ENCODE data around the gene TNXB.

TNXB gene

GRCh38 chr6:32149932-32150870 is 41.1 kb upstream of the TNXB start:
- no peaks in the 10 kb centered on the region; the same call in 1 of the 2 replicates for H3K27me3 ChIP-seq (ENCODE audit: insufficient read depth, low read length)
- no peak overlapping the region for H2AFZ ChIP-seq (ENCODE audit: low read length)
- H3K9me2 ChIP-seq (ENCODE audit: low read depth, low read length), result no peaks in the 10 kb centered on the region
- H3K27ac ChIP-seq (ENCODE audit: low read depth, low read length, poor library complexity, severe bottlenecking), result no peak overlapping the region
- H3K4me3 ChIP-seq (ENCODE audit: low read depth, low read length, poor library complexity, severe bottlenecking), result no peak overlapping the region
- no peak for TF ChIP-seq EZH2 (IDR thresholded peaks at IDR 0.05; ENCODE audit: borderline replicate concordance, low read length)
- TF ChIP-seq, protein P1, sequence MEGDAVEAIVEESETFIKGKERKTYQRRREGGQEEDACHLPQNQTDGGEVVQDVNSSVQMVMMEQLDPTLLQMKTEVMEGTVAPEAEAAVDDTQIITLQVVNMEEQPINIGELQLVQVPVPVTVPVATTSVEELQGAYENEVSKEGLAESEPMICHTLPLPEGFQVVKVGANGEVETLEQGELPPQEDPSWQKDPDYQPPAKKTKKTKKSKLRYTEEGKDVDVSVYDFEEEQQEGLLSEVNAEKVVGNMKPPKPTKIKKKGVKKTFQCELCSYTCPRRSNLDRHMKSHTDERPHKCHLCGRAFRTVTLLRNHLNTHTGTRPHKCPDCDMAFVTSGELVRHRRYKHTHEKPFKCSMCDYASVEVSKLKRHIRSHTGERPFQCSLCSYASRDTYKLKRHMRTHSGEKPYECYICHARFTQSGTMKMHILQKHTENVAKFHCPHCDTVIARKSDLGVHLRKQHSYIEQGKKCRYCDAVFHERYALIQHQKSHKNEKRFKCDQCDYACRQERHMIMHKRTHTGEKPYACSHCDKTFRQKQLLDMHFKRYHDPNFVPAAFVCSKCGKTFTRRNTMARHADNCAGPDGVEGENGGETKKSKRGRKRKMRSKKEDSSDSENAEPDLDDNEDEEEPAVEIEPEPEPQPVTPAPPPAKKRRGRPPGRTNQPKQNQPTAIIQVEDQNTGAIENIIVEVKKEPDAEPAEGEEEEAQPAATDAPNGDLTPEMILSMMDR (IDR thresholded peaks at IDR 0.05; ENCODE audit: low read length), result no peak
- H3K9ac ChIP-seq (ENCODE audit: low read length), result no peak overlapping the region
- H3K79me2 ChIP-seq (ENCODE audit: insufficient read depth, low read length), result no peaks in the 10 kb centered on the region
- 0 out of 2 replicates have a peak, but pooled peaks cover 4% of the 10 kb centered on the region for H3F3A ChIP-seq (ENCODE audit: insufficient read depth, low read length)
- no peaks in the 10 kb centered on the region for H3K36me3 ChIP-seq (ENCODE audit: insufficient read depth, low read length)
- H3K4me1 ChIP-seq (ENCODE audit: insufficient read depth, low read length, severe bottlenecking), result peaks cover 20% of the 10 kb centered on the region
- no peaks in the 10 kb centered on the region for H4K20me1 ChIP-seq (ENCODE audit: insufficient read depth, low read length)
- H3K9me3 ChIP-seq (ENCODE audit: low read length), result no peaks in the 10 kb centered on the region
- H3K4me2 ChIP-seq (ENCODE audit: low read length), result no peak overlapping the region

DNA sequence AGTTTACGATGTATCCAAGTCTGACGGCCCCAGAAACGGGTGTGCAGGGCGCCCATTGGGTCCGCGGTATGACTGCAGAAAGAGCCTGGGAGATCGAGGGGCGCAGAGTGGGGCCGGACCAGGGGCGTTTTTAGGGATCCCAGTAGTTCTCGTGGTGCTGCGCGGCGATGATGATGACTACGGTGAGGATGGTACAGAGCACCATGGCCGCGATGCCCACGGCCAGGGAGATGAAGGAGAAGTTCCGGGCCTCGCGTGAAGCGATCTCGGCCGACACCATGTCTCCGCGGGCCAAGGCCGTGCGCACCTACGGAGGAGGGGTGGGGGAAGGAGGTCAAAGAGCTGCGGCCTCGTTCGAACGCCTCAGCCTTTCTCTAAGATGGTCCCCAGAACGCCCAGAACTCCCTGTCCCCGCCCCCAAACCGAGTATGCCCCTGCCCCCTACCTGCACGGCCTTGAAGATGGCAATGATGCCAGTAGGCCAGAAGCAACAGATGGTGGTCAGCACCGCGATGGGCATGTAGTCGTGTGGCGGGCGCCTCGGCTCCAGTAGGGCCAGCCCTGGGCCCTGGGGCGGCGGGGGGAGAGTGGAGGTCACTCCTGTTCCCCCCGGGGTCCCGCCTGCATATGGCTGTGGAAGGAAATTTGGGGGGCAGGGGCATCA is 40.1 kb upstream of the TNXB start:
- TF ChIP-seq, protein P1 (IDR thresholded peaks at IDR 0.05; ENCODE audit: low read length), result no peak
- no peak for TF ChIP-seq EZH2 (IDR thresholded peaks at IDR 0.05; ENCODE audit: borderline replicate concordance, low read length)
- no peak overlapping the region for H3K27ac ChIP-seq (ENCODE audit: low read depth, low read length, poor library complexity, severe bottlenecking)

DNA sequence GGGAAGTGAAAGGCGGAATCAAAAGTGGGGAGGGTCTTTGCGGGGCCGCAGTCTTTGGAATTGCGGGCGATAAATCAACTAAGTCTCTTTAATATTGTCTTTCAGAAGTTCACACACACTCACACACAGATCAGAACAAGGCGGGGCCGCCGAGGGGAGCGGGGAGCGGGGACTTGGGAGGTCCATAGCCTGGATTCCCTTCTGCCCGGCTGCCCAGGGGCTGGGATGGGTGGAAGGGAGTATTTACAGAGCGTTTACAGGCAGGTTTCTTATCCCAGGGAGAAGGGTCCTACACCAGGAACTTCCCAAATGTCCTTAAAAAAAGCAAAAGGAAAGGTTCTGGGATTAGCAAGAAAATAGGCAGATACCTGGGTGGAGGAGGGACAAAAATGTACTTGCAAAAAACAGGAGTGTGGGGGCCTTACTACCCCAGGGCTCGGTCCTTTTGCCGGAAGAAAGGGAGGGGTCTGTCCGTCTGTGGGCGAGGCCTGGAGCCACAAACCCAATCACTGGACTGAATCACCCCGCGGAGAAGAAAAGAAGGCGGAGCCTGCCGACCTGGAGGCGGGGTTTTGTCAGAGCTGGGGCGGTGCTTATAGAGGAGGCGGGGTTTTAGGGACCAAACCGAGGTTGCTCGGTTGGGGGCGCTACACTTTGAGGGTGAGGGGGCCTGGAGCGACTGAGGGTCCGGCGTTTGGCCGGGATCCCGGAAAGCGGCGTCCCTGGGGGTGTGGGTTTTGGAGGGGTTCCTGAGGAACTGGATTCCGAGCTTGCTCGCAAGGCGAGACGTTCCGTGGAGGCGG is 39.4 kb upstream of the TNXB start:
- Histone ChIP-seq H4K20me1 (ENCODE audit: insufficient read depth, low read length) (no peaks in the 10 kb centered on the region), H3K27ac (ENCODE audit: low read depth, low read length, poor library complexity, severe bottlenecking) (no peak overlapping the region), H3K9me3 (ENCODE audit: low read length) (no peaks in the 10 kb centered on the region), H3K9ac (ENCODE audit: low read length) (no peak overlapping the region), H3K4me2 (ENCODE audit: low read length) (no peak overlapping the region), H3K4me1 (ENCODE audit: insufficient read depth, low read length, severe bottlenecking) (peaks cover 9% of the 10 kb centered on the region), H3K36me3 (ENCODE audit: insufficient read depth, low read length) (no peaks in the 10 kb centered on the region), H3K4me3 (ENCODE audit: low read depth, low read length, poor library complexity, severe bottlenecking) (no peak overlapping the region), H3F3A (ENCODE audit: insufficient read depth, low read length) (0 out of 2 replicates have a peak, but pooled peaks cover 4% of the 10 kb centered on the region), H3K27me3 (ENCODE audit: insufficient read depth, low read length) (no peaks in the 10 kb centered on the region; the same call in 1 of the 2 replicates), H3K9me2 (ENCODE audit: low read depth, low read length) (no peaks in the 10 kb centered on the region), H3K79me2 (ENCODE audit: insufficient read depth, low read length) (no peaks in the 10 kb centered on the region), H2AFZ (ENCODE audit: low read length) (no peak overlapping the region)
- TF ChIP-seq EZH2 (IDR thresholded peaks at IDR 0.05; ENCODE audit: borderline replicate concordance, low read length), result no peak
- TF ChIP-seq, protein P1 (IDR thresholded peaks at IDR 0.05; ENCODE audit: low read length), result no peak

More for the DNA sequence above, 40.1 kb upstream of the TNXB start:
- Histone ChIP-seq H3K79me2 (ENCODE audit: insufficient read depth, low read length) (no peaks in the 10 kb centered on the region), H3K4me2 (ENCODE audit: low read length) (no peak overlapping the region), H3K4me1 (ENCODE audit: insufficient read depth, low read length, severe bottlenecking) (peaks cover 14% of the 10 kb centered on the region), H3K9ac (ENCODE audit: low read length) (no peak overlapping the region), H3F3A (ENCODE audit: insufficient read depth, low read length) (0 out of 2 replicates have a peak, but pooled peaks cover 4% of the 10 kb centered on the region), H3K27me3 (ENCODE audit: insufficient read depth, low read length) (no peaks in the 10 kb centered on the region; the same call in 1 of the 2 replicates), H3K36me3 (ENCODE audit: insufficient read depth, low read length) (no peaks in the 10 kb centered on the region), H3K9me2 (ENCODE audit: low read depth, low read length) (no peaks in the 10 kb centered on the region), H3K9me3 (ENCODE audit: low read length) (no peaks in the 10 kb centered on the region), H3K4me3 (ENCODE audit: low read depth, low read length, poor library complexity, severe bottlenecking) (no peak overlapping the region), H2AFZ (ENCODE audit: low read length) (no peak overlapping the region), H4K20me1 (ENCODE audit: insufficient read depth, low read length) (no peaks in the 10 kb centered on the region)
